GM23338 (cell line): ENCODE results near the gene MCM7. TPM values are rescaled to one million over a fixed set of nuclear protein-coding genes. Genes with fewer than 3 reads are reported as not detected.
A peak's percentile ranks its signal among the peaks of the same experiment; 100 is the strongest.

Source experiments
- ATAC-seq: fragments of 200-7000 bp; cut with Tn5 transposase; 3 replicates; pipeline ENCODE4 v1.9.1; 2020
- DNase-seq: peaks from one replicate; pipeline ENCODE4 v3.0.0-alpha.2; 2015; ENCODE audit warnings: low spot score
- H2AFZ ChIP-seq: fragments of 200-600 bp; sonication (generic); 2 replicates; pipeline ENCODE4 v1.8.0; 2016; ENCODE audit warnings: antibody characterized with exemption, mild to moderate bottlenecking, moderate library complexity
- H3F3A ChIP-seq: fragments of 200-600 bp; sonication (generic); replicated peaks from 2 replicates; pipeline ENCODE4 v1.8.0; 2017; ENCODE audit warnings: antibody characterized with exemption, mixed run types, low read depth
- H3K27ac ChIP-seq: fragments of 200-600 bp; sonication (generic); 2 replicates; pipeline ENCODE4 v1.6.1; 2016; ENCODE audit warnings: low read depth
- H3K27me3 ChIP-seq: fragments of 200-600 bp; sonication (generic); 2 replicates; pipeline ENCODE4 v1.8.0; 2016; ENCODE audit warnings: mild to moderate bottlenecking, mixed run types, moderate library complexity; ENCODE audit not compliant: insufficient read depth
- H3K36me3 ChIP-seq: fragments of 200-600 bp; sonication (generic); 2 replicates; pipeline ENCODE4 v1.8.0; 2016; ENCODE audit warnings: mild to moderate bottlenecking; ENCODE audit not compliant: insufficient read depth
- H3K4me1 ChIP-seq: fragments of 200-600 bp; sonication (generic); 2 replicates; pipeline ENCODE4 v1.8.0; 2016; ENCODE audit warnings: mild to moderate bottlenecking, moderate library complexity; ENCODE audit not compliant: insufficient read depth
- H3K4me2 ChIP-seq: fragments of 200-600 bp; sonication (generic); 2 replicates; pipeline ENCODE4 v1.7.1; 2017; ENCODE audit warnings: mixed run types
- H3K4me3 ChIP-seq: fragments of 200-600 bp; sonication (generic); 2 replicates; pipeline ENCODE4 v1.6.1; 2016; ENCODE audit warnings: mixed run types
- H3K79me2 ChIP-seq: fragments of 200-600 bp; sonication (generic); replicated peaks from 2 replicates; pipeline ENCODE4 v1.8.0; 2017; ENCODE audit warnings: mild to moderate bottlenecking; ENCODE audit not compliant: insufficient read depth
- H3K9me2 ChIP-seq: fragments of 200-600 bp; sonication (generic); 2 replicates; pipeline ENCODE4 v1.8.0; 2017; ENCODE audit not compliant: insufficient read depth
- H4K20me1 ChIP-seq: fragments of 200-600 bp; sonication (generic); replicated peaks from 2 replicates; pipeline ENCODE4 v1.8.0; 2017; ENCODE audit warnings: mild to moderate bottlenecking; ENCODE audit not compliant: insufficient read depth
- H3K27ac Mint-ChIP-seq: 2 replicates; pipeline ENCODE4 v1.8.0; 2020; ENCODE audit warnings: inconsistent platforms, mild to moderate bottlenecking, moderate library complexity, mixed read lengths
- H3K27me3 Mint-ChIP-seq: 3 replicates; pipeline ENCODE4 v1.8.0; 2022; ENCODE audit warnings: low read depth, mild to moderate bottlenecking, moderate library complexity, mixed read lengths, inconsistent platforms; ENCODE audit not compliant: insufficient read depth, poor library complexity
- H3K36me3 Mint-ChIP-seq: 3 replicates; pipeline ENCODE4 v1.8.0; 2021; ENCODE audit warnings: low read depth, mild to moderate bottlenecking, inconsistent platforms, moderate library complexity, mixed read lengths
- H3K4me1 Mint-ChIP-seq: 3 replicates; pipeline ENCODE4 v1.8.0; 2020; ENCODE audit warnings: mild to moderate bottlenecking, inconsistent platforms, mixed read lengths
- H3K4me3 Mint-ChIP-seq: 3 replicates; pipeline ENCODE4 v1.8.0; 2021; ENCODE audit warnings: moderate library complexity, mild to moderate bottlenecking, inconsistent platforms, mixed read lengths
- H3K9me3 Mint-ChIP-seq: 3 replicates; pipeline ENCODE4 v1.8.0; 2020; ENCODE audit warnings: moderate library complexity, mild to moderate bottlenecking, inconsistent platforms, mixed read lengths
- CREB1 ChIP-seq: fragments of 250-450 bp; sonication (Bioruptor Pico); IDR thresholded peaks from 2 replicates; pipeline ENCODE4 v1.5.0; 2020; ENCODE audit warnings: low read depth, mild to moderate bottlenecking, moderate library complexity
- EZH2 ChIP-seq: fragments of 200-600 bp; sonication (generic); IDR thresholded peaks from one replicate; pipeline ENCODE4 v1.8.0; 2017; ENCODE audit warnings: antibody characterized with exemption, mild to moderate bottlenecking, low read depth; ENCODE audit not compliant: unreplicated experiment
- EZH2phosphoT487 ChIP-seq: fragments of 200-600 bp; sonication (generic); IDR thresholded peaks from one replicate; pipeline ENCODE4 v1.8.1; 2018; ENCODE audit warnings: antibody characterized with exemption; ENCODE audit not compliant: unreplicated experiment
- JUNB ChIP-seq: IDR thresholded peaks from one replicate; pipeline ENCODE4 v1.6.1; 2016; ENCODE audit warnings: antibody characterized with exemption; ENCODE audit not compliant: unreplicated experiment
- NANOG ChIP-seq: IDR thresholded peaks from 2 replicates; pipeline ENCODE4 v1.6.1; 2016; ENCODE audit warnings: antibody characterized with exemption, borderline replicate concordance
- POLR2AphosphoS5 ChIP-seq: IDR thresholded peaks from 2 replicates; pipeline ENCODE4 v1.6.1; 2016; ENCODE audit warnings: antibody characterized with exemption, low read depth
- STAT1 ChIP-seq: IDR thresholded peaks from one replicate; pipeline ENCODE4 v1.6.1; 2016; ENCODE audit warnings: antibody characterized with exemption; ENCODE audit not compliant: unreplicated experiment
- ZNF114 ChIP-seq: fragments of 250-450 bp; sonication (Bioruptor Pico); IDR thresholded peaks from 2 replicates; pipeline ENCODE4 v1.5.0; 2020; ENCODE audit warnings: mild to moderate bottlenecking, moderate library complexity
- ZNF331 ChIP-seq: fragments of 250-450 bp; sonication (Bioruptor Pico); IDR thresholded peaks from 2 replicates; pipeline ENCODE4 v1.5.0; 2020; ENCODE audit warnings: low read depth, mild to moderate bottlenecking, moderate library complexity
- polyA plus RNA-seq: library from polyadenylated mRNA; unstranded; fragments of >200 nt; fragmentation: Nextera tagmentation; extraction: Ambion mirVana; gene quantifications from 2 replicates; pipeline ENCODE4 v1.2.1, GENCODE V29; 2016
- total RNA-seq: library from RNA; depleted of rRNA; stranded (reverse); fragments of >200 nt; shearing (Covaris generic); gene quantifications from 2 replicates; pipeline ENCODE4 v1.2.3, GENCODE V29; 2014
- TF ChIP-seq, protein P1 (sequence below): fragments of 250-450 bp; sonication (Bioruptor Pico); IDR thresholded peaks from 2 replicates; pipeline ENCODE4 v1.5.0; 2020; ENCODE audit warnings: mild to moderate bottlenecking, moderate library complexity
- TF ChIP-seq, protein P2 (sequence below): IDR thresholded peaks from 2 replicates; pipeline ENCODE4 v1.6.1; 2016; ENCODE audit warnings: antibody characterized with exemption
- TF ChIP-seq, protein P3 (sequence below): IDR thresholded peaks from one replicate; pipeline ENCODE4 v1.6.1; 2018; ENCODE audit warnings: antibody characterized with exemption; ENCODE audit not compliant: unreplicated experiment
- TF ChIP-seq, protein P4 (sequence below), 2 experiments: fragments of 200-600 bp in 1 of 2; sonication (generic) in 1 of 2; conservative IDR thresholded peaks; 2 replicates each; pipeline versions ENCODE4 v1.5.1 to v1.6.1; 2016 to 2017; ENCODE audit warnings: antibody characterized with exemption in 2 of 2, low read depth in 2 of 2, mild to moderate bottlenecking in 2 of 2, moderate library complexity in 1 of 2

Gene MCM7
- total and polyA plus RNA-seq, 2 experiments from 2014 or later, result 140 to 285 TPM

DNA sequence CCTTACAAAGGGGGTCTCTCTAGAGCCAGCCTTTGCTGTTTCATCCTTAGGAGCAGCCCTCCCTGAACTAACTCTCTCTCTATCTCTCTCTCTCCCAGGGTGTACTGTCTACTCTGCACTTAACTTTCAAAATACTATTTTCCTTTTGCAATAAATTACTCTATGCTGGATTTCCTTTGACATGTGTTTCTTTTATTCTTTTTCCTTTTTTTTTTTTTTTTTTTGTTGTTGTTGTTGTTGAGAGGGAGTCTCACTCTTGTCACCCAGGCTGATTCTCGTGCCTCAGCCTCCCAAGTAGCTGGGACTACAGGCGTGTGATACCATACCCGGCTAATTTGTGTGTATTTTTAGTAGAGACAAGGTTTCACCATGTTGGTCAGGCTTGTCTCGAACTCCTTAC lies 18.2 kb downstream of the MCM7 start:
- Mint-ChIP-seq H3K27me3 (peaks cover 16% of the 10 kb centered on the region), H3K36me3 (peaks cover 30% of the 10 kb centered on the region), H3K9me3 (peaks cover 9% of the 10 kb centered on the region; the same call in 2 of the 3 replicates), H3K4me3 (peak overlapping the region; percentile 95), H3K4me1 (peaks cover 23% of the 10 kb centered on the region), H3K27ac (peak overlapping the region; percentile 95)
- H3K27me3 ChIP-seq, result no peaks in the 10 kb centered on the region
- peaks cover 33% of the 10 kb centered on the region for H3K79me2 ChIP-seq
- ATAC-seq (peak; percentile 9), DNase-seq (no peak)
- peaks cover 15% of the 10 kb centered on the region for H3K4me1 ChIP-seq
- peaks cover 20% of the 10 kb centered on the region for H4K20me1 ChIP-seq
- H3F3A ChIP-seq, result peaks cover 20% of the 10 kb centered on the region
- no peaks in the 10 kb centered on the region for H3K9me2 ChIP-seq
- TF ChIP-seq, protein P1, sequence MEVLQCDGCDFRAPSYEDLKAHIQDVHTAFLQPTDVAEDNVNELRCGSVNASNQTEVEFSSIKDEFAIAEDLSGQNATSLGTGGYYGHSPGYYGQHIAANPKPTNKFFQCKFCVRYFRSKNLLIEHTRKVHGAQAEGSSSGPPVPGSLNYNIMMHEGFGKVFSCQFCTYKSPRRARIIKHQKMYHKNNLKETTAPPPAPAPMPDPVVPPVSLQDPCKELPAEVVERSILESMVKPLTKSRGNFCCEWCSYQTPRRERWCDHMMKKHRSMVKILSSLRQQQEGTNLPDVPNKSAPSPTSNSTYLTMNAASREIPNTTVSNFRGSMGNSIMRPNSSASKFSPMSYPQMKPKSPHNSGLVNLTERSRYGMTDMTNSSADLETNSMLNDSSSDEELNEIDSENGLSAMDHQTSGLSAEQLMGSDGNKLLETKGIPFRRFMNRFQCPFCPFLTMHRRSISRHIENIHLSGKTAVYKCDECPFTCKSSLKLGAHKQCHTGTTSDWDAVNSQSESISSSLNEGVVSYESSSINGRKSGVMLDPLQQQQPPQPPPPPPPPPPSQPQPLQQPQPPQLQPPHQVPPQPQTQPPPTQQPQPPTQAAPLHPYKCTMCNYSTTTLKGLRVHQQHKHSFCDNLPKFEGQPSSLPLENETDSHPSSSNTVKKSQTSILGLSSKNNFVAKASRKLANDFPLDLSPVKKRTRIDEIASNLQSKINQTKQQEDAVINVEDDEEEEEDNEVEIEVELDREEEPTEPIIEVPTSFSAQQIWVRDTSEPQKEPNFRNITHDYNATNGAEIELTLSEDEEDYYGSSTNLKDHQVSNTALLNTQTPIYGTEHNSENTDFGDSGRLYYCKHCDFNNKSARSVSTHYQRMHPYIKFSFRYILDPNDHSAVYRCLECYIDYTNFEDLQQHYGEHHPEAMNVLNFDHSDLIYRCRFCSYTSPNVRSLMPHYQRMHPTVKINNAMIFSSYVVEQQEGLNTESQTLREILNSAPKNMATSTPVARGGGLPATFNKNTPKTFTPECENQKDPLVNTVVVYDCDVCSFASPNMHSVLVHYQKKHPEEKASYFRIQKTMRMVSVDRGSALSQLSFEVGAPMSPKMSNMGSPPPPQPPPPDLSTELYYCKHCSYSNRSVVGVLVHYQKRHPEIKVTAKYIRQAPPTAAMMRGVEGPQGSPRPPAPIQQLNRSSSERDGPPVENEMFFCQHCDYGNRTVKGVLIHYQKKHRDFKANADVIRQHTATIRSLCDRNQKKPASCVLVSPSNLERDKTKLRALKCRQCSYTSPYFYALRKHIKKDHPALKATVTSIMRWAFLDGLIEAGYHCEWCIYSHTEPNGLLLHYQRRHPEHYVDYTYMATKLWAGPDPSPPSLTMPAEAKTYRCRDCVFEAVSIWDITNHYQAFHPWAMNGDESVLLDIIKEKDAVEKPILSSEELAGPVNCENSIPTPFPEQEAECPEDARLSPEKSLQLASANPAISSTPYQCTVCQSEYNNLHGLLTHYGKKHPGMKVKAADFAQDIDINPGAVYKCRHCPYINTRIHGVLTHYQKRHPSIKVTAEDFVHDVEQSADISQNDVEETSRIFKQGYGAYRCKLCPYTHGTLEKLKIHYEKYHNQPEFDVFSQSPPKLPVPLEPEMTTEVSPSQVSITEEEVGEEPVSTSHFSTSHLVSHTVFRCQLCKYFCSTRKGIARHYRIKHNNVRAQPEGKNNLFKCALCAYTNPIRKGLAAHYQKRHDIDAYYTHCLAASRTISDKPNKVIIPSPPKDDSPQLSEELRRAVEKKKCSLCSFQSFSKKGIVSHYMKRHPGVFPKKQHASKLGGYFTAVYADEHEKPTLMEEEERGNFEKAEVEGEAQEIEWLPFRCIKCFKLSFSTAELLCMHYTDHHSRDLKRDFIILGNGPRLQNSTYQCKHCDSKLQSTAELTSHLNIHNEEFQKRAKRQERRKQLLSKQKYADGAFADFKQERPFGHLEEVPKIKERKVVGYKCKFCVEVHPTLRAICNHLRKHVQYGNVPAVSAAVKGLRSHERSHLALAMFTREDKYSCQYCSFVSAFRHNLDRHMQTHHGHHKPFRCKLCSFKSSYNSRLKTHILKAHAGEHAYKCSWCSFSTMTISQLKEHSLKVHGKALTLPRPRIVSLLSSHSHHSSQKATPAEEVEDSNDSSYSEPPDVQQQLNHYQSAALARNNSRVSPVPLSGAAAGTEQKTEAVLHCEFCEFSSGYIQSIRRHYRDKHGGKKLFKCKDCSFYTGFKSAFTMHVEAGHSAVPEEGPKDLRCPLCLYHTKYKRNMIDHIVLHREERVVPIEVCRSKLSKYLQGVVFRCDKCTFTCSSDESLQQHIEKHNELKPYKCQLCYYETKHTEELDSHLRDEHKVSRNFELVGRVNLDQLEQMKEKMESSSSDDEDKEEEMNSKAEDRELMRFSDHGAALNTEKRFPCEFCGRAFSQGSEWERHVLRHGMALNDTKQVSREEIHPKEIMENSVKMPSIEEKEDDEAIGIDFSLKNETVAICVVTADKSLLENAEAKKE, result no peak
- no peak for TF ChIP-seq EZH2phosphoT487
- TF ChIP-seq JUNB, result no peak
- TF ChIP-seq NANOG, result no peak
- no peak for TF ChIP-seq POLR2AphosphoS5
- no peak for TF ChIP-seq CREB1 (CRISPR knock-in tag)
- no peak for TF ChIP-seq ZNF331 (CRISPR knock-in tag)
- no peak for TF ChIP-seq EZH2
- TF ChIP-seq, protein P2, sequence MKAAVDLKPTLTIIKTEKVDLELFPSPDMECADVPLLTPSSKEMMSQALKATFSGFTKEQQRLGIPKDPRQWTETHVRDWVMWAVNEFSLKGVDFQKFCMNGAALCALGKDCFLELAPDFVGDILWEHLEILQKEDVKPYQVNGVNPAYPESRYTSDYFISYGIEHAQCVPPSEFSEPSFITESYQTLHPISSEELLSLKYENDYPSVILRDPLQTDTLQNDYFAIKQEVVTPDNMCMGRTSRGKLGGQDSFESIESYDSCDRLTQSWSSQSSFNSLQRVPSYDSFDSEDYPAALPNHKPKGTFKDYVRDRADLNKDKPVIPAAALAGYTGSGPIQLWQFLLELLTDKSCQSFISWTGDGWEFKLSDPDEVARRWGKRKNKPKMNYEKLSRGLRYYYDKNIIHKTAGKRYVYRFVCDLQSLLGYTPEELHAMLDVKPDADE, result no peak
- no peak for TF ChIP-seq STAT1
- TF ChIP-seq, protein P3, sequence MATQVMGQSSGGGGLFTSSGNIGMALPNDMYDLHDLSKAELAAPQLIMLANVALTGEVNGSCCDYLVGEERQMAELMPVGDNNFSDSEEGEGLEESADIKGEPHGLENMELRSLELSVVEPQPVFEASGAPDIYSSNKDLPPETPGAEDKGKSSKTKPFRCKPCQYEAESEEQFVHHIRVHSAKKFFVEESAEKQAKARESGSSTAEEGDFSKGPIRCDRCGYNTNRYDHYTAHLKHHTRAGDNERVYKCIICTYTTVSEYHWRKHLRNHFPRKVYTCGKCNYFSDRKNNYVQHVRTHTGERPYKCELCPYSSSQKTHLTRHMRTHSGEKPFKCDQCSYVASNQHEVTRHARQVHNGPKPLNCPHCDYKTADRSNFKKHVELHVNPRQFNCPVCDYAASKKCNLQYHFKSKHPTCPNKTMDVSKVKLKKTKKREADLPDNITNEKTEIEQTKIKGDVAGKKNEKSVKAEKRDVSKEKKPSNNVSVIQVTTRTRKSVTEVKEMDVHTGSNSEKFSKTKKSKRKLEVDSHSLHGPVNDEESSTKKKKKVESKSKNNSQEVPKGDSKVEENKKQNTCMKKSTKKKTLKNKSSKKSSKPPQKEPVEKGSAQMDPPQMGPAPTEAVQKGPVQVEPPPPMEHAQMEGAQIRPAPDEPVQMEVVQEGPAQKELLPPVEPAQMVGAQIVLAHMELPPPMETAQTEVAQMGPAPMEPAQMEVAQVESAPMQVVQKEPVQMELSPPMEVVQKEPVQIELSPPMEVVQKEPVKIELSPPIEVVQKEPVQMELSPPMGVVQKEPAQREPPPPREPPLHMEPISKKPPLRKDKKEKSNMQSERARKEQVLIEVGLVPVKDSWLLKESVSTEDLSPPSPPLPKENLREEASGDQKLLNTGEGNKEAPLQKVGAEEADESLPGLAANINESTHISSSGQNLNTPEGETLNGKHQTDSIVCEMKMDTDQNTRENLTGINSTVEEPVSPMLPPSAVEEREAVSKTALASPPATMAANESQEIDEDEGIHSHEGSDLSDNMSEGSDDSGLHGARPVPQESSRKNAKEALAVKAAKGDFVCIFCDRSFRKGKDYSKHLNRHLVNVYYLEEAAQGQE, result no peak
- TF ChIP-seq, protein P4, sequence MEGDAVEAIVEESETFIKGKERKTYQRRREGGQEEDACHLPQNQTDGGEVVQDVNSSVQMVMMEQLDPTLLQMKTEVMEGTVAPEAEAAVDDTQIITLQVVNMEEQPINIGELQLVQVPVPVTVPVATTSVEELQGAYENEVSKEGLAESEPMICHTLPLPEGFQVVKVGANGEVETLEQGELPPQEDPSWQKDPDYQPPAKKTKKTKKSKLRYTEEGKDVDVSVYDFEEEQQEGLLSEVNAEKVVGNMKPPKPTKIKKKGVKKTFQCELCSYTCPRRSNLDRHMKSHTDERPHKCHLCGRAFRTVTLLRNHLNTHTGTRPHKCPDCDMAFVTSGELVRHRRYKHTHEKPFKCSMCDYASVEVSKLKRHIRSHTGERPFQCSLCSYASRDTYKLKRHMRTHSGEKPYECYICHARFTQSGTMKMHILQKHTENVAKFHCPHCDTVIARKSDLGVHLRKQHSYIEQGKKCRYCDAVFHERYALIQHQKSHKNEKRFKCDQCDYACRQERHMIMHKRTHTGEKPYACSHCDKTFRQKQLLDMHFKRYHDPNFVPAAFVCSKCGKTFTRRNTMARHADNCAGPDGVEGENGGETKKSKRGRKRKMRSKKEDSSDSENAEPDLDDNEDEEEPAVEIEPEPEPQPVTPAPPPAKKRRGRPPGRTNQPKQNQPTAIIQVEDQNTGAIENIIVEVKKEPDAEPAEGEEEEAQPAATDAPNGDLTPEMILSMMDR (conservative IDR thresholded peaks at IDR 0.05; ENCODE audit: low read depth in 2 of 2), result no peak
- TF ChIP-seq ZNF114 (CRISPR knock-in tag), result no peak
- peak overlapping the region; percentile 37 for H3K4me2 ChIP-seq
- H3K4me3 ChIP-seq, result peak overlapping the region; percentile 94; the same call in 1 of the 2 replicates
- H3K27ac ChIP-seq, result peak overlapping the region; percentile 62
- H3K36me3 ChIP-seq, result peaks cover 19% of the 10 kb centered on the region
- no peak overlapping the region for H2AFZ ChIP-seq
